Amniotic stem cell (primary cell): Measurements from ENCODE around the gene CIZ1.
A peak's percentile ranks its signal among the peaks of the same experiment; 100 is the strongest.
"Not testable (repeated sequence)": the region's sequence is repeated elsewhere in the genome, so short reads cannot be mapped to it uniquely, and the experiment has no call there.

Experiments used
- DNase-seq: peaks from one replicate; lab custom pipeline; 2025; lab: John Stamatoyannopoulos, UW

Gene CIZ1

DNA sequence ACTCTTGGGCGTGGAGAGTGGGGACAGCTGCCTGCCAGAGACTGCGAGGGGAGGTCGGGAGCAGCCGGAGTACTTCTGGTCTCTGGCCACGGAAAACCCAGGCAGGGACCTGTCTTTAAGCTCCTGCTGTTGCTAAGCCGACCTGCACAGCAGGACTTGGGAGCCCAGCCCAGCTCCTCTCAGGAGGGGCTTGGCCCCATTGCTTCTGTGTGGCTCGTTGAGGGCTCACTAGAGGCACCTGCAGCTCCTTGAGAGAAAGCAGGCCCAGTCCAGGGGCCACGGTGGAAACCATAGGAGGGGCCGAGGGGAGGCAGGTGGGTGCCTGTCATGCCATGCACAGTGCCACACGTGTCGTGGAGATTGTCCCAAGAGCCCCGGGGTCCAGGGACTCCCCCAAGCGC, 45.4 kb downstream of the CIZ1 start:
- DNase-seq, result no peak

DNA sequence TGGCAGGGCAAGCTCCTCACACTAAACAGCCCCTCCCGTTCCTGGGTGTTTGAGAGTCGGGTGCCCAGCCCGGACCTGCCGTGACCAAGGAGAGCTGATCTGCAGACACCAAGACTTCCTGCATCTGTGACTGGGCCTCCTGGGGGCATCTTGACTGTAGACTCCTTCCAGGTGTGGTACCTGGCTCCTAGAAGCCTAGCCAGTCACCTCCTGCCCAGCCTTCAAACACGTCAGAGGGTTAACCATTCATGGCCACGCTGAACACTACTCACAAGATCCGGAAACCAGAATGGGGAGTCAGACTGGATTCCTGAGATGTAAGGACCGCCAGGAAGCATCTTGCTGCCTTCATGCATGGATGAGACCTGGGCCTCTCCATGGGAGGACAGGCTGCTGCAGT, 45.8 kb downstream of the CIZ1 start:
- DNase-seq, result no peak

DNA sequence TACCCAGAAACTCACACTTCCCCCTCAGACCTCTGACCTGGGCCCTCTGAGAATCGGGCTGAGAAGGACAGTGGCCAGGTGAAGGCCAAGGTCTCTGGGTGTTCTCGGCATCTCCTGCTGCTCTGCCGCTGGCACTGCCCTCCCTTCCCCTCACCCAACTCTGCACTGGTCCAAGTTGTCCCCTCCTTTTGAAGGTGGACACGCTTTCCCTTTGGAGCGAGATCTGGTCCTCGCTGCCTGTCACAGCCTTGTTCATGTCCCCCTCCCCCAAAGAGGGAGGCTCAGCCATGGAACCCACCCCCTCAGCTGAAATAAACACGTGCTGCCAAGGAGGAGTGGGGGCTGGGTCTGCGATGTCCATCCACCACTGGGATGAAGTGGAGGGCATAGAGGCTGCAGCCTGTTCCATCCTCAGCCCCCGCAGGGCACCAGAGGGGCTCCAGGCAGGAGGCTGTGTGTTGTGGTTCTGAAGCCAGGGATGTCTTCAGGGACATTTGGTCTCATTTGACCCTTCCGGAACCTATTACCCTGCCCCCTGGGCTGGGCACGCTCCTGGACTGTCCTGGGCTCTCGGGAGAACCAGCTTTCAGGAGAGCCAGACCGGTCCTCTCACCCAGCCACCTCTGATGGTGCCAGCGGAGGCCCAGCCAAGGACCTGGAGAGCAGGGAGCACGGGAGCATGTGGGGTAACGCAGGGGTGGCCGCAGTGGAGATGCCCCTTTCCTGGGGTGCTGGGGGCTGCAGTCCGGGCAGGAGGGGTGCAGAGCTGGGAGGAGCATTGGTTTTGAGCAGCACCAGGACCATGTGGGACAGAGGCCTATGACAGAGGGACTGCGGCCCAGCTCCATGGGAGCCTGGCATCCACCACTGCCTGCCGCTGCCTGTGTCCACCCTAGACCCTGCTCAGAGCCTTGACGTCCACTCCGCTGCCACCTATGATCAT, 46.9 kb downstream of the CIZ1 start:
- DNase-seq, result no peak

DNA sequence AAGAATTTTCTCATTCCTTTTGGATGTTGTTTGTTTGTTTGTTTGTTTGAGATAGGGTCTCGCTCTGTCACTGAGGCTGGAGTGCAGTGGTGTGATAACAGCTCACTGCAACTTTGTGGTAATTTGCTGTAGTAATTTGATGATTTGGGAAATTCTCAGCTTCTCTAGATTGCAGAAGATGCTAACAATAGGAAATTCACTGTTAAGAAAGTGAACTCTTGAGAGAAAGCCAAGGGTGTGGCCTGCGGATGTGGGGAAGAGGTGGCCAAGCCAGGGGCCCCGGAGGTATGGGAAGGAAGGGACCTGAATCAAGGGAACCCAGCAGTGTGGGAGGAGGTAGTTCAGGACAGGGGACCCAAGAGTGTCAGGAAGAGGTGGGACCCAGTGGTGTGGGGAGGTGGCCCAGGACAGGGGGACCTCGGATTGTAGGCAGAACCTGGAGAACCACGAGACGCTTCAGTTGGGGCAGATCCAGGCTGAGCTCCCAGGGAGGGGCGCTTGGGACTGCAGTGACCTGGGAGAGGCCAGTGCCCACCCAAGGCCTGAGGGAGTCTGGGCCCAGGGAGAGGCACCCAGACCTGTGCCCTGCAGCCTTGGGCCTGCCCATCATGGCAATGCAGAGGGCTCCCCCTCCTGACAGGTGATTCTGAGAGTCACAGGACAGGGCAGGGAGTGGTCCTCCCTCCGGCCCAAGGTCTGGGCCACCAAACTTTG, 47.7 kb downstream of the CIZ1 start:
- no peak for DNase-seq

DNA sequence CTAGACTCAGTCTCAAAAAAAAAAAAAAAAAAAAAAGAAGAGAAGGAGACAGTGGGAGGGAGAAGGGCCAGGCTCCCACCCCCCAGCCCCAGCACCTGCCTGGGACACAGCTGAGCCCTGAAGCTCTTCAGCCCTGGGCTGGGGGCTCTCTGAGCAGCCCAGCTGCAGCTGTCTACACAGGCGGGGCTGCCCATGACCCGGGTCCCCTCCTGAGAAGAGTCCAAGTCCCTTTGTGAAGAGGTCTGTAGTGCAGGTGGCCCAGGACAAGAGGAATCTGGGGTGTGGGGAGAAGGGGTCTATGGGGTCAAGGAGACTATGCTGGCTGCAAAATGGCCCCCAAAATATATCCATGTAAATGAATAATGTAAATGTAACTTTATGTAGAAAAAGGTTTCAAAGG, 48.8 kb downstream of the CIZ1 start:
- no peak for DNase-seq

DNA sequence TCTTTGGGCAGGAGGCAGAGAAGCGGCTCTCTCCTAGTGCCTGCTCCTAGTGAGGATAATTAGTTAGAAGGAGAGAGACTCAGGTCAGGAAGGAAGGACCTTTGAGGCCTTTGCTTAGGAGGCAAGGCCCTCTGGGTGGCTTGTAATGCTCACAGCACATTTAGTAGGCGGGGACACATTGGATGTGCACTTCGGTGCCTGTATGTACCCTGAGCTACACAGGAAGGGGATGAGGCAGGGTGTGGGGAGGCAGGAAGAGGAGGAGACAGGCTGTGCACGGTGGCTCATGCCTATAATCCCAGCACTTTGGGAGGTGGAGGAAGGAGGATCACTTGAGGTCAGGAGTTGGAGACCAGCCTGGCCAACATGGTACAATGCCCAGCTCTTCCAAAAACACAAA, 49.3 kb downstream of the CIZ1 start:
- no peak for DNase-seq

DNA sequence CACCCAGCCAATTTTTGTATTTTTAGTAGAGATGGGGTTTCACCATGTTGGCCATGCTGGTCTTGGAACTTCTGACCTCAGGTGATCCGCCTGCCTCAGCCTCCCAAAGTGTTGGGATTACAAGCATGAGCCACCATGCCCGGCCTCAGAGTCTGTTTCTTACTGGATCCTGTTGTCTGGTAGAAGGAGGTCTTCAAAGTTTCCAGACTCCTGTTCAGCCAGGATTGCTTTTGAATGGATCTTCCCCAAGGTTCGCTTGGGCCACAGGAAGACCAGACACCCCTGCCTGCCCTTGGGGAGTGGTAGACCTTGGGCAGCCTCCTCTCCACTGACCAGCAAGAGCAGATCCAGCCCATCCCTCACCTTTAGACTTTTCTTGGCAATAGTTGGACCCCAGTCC, 49.8 kb downstream of the CIZ1 start:
- no peak for DNase-seq

DNA sequence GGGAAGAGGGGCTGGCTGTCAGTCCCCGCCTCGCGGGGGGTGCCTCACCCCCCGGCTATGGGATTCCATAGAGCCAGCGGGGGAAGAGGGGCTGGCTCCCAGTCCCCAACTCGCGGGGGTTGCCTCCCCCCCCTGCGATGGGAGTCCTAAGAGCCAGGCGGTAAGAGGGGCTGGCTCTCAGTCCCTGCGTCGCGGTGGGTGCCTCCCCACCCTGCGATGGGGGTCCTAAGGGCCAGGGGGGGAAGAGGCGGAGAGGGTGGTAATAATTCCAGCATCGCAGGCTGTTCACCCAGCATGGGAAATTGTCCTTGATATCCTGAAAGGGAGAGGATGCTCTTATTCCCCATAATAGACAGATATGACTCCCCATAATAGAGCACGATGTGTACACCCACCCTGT, 51.8 kb downstream of the CIZ1 start:
- no peak for DNase-seq

DNA sequence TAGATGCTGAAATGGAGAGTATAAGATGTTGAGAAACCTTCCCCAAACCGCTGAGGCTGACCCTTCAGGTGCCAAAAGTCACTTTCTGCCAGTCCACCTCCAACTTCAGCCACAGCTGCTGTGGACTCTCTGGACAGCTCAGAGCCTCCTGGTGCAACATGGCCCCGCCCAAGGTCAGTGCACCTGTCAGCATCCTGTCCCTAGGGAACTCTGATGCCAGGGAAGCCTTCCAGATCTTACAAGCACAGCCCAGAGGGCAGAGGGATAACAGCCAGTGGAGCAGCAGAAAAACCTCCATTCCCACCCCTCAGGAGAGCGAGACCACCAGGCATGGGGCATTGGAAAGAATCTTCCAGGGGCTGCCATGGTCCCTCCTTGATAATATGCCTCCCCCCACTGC, 53.4 kb downstream of the CIZ1 start:
- no peak for DNase-seq

DNA sequence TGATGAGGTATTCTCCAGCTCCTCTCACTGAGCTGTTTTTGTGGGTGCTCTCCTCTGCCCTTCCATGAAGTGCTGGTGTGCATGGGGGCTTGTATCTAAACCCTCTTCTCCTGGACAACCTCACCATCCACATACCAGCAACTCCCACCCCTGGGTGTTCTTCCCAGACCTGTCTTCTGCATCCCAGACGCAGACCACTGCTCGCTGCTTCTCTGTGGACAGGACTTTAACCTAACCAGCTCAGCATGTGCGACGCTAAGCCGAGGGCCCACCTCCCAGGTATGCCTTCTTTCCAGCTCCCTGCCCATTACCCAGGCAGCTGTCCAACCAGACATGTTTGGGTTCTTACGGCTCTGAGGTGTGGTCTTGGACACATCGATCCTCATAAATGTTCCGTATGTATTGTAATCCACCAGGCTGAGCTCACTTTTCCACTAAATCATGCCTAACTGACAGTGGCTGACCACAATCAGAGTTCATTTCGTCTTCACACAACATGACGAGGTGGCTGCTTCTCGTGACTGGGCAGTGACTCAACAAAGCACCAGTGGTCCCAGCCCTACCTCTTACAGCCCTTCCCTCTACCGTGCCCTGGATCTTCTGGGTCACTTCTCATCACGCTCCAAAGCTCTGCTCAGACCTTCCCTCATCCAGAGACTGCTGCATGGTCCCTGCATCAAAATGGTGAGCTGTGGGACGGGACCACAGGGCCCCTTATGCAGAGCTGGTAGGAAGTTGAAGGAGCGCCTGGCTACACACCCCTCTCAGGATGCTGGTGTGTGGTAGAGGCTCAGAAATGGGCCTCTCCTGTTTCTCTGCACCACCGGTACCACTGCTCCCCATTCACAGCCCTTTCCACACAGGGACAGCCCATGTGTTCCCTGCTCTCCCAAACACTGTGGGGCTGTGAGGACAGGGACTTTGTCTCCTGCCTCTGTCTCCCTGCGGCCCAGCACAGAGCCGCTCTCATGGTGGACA, 54.3 kb downstream of the CIZ1 start:
- no peak for DNase-seq

DNA sequence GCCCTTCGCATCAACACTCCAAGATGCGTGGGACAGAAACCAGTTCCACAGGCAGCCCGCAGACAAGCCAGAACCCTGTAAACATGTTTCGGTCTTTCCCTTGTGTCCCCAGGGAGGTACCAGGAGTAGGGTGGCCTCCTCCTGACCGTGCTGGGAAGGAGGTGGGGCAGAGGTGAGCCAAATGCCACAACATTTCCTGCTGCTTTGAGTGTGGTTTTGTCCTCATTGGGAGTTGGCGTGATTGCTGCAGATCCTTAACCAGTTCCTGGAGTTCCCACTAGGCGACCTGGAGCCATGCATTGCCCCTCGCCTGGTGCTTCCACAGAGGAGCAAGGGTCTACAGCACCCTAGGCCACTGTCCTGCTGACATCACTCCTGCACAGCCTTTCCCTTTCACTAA, 55.8 kb downstream of the CIZ1 start:
- DNase-seq, result not testable (repeated sequence)

DNA sequence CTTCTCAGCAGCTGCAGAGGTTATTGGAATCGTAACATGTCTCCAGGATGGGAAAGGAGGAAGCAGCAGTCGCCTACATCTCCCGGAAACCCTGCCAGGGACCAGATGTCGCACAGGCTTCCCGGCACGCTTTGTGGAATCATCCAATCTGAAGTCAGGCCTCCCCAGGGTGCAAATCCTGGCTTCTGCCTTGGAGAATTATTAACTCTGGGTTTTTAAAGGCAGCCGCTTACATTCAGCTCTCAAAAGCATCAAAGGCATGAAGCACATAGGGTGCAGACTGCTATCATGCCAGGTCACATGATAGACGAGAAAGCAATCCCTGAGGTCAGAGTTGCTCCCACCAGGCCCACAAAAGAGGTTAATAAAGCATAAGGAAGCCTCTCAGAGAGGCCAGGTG, 59.2 kb downstream of the CIZ1 start:
- not testable (repeated sequence) for DNase-seq

DNA sequence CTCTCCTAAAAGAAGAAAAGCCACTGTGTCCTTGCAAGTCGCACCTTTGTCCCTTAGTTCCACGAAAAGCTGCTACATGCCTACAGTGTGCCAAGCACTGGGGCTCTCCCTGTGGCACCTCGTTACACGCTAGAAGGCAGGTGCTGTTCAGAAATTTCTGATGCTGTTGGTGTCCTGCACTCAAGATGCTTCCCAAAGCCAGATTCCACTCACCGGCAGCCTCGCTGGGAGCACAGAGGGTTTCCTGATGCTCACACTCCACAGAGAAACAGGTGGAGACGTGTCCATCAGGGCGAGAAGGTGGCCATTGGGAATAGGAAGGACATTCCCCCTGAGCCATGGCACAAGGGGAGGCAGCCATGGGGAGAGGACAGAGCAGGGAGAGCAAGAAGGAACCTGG, 60.0 kb downstream of the CIZ1 start:
- not testable (repeated sequence) for DNase-seq

DNA sequence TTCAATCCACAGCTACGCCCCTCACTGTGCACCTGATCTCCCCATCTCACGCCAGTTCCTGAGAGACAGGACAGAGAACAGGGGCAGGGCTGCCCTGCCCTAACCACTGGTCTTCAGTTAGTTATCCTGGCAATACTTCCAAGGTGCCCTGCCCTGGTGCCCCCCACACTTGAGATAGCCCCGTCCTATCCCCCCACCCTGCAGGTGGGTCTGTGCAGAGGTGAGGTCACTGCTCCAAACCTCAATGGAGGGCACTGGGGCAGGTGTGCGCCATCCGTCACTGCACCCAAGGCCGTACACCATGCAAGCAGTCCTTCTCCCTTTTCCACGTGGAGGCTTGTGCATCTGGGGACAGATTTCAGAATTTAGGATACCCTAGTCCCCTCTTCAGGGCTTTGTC, 60.7 kb downstream of the CIZ1 start:
- not testable (repeated sequence) for DNase-seq

DNA sequence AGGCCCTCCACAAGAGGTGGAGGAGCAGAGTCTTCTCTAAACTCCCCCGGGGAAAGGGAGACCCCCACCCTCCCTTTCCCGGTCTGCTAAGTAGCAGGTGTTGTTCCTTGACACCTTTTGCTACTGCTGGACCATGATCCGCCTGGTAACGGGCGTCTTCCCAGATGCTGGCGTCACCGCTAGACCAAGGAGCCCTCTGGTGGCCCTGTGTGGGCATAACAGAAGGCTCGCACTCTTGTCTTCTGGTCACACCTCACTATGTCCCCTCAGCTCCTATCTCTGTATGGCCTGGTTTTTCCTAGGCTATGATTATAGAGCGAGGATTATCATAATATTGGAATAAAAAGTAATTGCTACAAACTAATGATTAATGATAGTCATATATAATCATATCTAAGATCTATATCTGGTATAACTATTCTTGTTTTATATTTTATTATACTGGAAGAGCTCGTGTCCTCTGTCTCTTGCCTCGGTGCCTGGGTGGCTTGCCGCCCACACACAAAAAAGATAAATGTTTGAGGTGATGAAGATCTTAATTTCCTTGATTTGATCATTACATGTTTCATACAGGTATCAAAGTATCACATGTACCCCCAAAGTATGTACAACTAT, 61.3 kb downstream of the CIZ1 start:
- not testable (repeated sequence) for DNase-seq

DNA sequence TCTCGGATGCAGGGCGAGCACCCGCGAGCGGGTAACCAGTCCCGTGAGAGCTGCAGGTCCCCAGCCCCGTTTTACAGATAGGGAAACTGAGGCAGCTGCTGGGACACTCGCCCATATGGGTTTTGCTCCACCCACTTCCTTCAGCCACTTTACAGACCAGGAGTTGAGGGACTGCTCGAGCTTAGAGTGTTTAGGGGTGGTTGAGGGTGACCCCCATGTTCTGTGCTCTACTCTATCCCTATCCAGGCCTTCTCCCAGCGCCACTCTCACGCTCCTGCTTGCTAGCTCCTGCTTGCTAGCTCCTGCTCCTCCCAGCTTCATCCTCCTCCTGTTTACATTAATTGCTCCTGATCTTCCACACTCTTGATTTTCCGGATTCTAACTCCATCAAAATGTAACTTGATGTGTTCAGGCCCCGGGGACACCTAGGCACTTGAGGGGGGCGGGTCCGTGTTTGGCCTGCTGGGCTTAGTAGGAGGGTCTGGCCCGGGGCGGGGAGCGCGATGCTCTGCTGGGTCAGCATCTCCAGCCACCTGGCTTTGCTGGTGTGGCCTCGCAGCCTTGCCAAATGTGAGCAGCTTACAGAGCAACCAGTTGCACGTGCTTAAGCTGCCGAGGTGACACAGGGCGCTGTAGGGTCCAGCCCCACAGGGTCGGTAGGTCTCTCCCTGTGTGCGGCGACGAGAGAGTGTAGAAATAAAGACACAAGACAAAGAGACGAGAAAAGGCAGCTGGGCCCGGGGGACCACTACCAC, 62.4 kb downstream of the CIZ1 start:
- no peak for DNase-seq

DNA sequence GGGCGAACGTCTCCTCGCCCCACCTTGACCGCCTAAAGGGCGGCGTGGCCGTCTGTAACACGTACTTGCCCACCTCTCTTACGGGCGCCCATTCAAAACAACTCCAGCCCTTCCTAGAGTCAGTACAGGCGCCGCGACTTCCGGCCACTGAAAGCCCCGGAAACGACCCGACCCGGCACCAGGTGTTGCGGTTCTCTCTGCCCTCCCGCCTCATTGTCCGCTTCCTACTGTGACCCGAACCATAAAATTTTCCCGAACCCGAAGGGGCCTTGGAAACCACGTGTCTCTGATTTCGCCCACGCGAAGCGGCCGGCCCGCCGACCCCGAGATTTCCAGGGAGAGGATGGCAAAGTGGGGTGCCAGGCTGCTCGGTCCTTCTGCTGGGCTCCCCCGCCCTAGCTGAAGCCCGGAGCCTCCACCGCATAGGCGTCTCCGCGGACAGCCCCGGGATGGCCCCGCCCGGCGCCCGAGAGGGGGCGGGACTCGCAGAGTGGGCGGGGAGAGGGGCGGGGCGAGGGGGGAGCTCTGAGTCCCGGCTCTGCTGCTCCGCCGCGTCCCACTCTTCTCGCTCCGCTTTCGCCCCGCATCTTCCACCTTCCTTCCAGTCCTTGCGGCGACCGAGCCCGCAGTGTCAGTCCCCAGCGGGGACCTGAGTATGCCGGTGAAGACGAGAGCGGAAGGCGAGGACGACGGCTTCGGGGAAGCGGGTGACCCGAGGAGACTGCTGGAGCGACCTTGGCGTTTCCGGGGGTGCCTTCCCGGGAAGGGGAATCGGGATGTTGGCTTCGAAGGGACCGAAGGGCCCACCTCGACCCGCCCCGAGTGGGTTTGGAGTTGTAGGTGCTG, 63.2 kb downstream of the CIZ1 start:
- DNase-seq, result peak; percentile 77

DNA sequence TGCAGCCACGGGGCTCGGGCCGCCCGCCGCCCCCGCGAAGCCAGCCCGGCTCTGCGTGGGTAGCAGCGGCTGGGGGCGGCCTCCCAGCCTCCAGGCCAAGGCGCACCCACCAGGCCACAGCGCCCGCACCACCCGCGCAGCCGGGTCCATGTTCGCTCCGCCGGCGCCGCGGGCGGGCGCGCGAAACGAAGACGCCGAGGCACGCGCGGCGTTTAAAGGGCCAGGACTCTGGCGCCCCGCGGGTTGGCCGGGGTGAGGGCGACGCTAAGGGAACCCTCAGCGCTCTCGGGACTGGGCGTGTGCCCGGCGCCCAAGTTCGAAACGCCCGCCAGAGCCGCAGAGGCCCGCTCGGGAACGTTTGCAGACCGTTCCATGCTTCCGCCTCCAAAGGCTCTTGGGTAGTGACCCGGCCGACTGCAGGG, 63.8 kb downstream of the CIZ1 start, which contains the start of gene PTGES2:
Gene PTGES2 (minus strand): TSS at position 162 of the 422 bp plus-strand sequence. CDS start 12 bp downstream, at position 150.
- DNase-seq, result peak; percentile 59

DNA sequence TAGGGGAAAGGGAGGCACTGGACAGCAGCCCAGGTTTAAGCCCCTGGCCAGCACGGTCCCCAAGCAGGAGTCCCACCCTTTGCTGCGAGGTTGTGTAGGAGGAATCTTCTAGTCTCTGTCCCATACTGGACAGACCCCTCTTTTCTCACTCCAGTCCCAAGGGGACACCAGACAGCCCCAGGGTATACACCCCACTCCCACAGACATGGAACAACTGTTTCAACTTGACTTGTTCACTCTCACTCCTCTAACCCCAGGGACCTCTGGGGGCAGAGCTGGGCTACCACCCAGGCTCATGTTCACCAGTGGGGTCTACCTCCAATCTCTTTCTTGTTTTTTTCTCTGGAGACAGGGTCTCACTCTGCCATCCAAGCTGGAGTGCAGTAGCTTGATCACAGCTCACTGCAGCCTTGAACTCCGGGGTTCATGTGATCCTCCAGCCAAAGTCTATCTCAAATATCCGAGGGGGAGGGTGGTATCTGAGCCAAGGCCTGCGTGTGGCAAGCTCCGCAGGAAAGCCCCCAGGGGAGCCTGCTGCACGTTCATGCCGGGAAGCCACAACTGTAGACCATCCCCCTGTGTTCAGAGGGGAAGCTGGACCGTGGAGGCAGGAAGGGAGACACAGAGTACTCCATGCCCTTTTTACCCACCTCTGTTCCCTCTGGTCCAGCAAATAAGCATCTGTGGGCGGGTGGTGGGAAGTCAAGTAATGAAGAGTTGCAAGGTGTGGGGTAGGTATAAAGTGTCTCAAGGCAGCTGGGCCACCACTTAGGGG, 65.6 kb downstream of the CIZ1 start:
- DNase-seq, result no peak
